Measurements from ENCODE around the gene MAP3K7CL.

The MAP3K7CL gene

DNA sequence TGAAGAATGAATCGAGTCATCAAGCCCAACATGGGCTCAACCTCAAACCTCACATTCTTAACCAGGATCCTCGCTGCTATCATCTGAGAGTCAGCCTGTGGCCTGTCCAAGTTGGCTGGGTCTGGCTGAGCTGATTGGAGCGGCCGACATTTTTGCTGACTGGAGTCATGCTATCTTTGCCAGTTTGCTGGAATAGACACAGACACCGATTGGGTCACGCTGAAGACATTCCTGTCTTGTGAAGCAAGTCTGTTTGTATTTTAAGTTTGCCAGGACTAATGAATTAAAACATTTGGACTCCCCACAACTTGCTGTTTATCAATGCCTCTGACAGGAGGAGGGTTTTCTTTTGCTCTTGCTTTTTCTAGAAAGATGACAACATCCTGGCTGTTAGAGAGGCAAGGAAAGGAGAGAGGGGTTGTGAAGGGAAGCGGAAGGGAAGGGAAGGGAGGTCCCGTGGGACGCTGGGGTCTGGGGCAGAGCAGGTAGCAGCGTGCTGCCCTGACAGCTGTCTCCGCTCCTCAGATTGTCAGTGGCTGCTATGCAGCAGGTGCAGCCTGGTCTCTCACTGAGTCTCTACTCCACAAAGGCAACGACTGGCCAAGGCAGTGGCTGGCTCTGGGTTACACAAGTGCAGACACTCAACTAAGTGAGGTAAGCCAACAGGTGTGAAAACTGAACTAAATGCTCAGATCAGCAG is at the start of gene MAP3K7CL:
Gene MAP3K7CL (plus strand): TSS at position 375 of the 700 bp plus-strand sequence. CDS start 2,701 bp downstream, outside the sequence.
- no peak for DNase-seq

GRCh38 chr21:29082046-29082815 is 48.2 kb upstream of the MAP3K7CL start:
- DNase-seq, result no peak

DNA sequence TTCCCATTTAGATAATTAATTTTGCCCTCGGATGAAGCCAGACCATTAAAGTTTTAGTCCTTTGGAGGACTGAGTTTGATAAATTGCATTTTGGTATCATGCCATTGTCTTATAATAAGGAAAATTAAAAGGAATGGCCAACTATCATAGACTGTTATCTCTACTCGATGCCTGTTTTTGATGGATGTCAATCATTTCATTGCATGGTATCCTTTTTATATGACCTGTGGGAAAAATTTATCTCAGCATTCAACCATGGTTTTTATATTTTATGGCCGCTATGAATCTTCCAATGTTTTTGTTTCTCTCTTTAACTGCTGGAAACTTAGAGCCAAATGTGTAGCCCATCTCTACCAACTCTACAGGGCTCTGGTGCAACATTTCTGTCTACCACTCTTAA is 47.1 kb upstream of the MAP3K7CL start:
- no peak for DNase-seq

DNA sequence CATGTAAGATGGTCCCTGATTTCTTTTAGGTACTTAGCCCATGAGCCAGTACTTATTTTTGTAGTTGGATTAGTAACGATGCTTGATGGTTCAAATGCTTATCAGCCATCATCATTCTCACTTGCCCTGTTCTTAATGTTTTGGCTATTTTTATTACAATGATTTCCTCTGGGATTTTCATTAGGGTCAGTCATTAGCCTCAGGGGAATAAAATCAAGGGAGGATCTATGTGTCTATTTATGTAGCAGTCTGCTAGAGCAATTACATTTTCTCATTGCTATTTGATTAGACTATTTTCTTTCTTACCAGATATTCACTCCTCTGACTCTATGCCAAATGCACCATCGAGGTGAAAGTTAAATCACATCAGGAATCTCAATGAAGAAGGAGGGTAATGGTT is 46.1 kb upstream of the MAP3K7CL start:
- DNase-seq, result no peak

DNA sequence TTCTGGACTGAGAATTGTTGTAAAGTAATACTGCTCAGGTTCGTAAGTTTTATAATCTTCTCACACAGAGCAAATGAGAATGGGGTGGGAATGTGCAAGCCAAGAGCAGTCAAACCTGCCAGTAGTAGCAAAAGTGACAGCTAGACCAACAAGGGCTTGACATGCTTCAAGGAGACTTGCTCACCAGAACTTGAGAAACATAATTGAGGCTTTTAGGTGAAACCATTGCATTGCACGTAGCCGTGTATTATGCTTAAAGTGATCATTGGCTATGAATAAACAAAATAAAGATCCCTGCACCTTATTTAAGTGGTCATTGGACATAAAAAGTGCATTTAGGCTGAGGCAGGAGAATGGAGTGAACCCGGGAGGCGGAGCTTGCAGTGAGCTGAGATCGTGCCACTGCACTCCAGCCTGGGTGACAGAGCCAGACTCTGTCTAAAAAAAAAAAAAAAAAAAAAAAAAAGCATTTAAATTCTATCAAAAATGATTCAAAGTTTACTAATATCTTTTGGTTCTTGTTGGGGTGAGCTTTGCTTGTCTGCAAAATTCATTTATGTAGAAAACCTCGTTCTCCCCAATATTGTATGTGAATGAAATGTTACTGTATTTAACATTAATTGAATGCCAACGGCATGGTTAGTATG is 45.2 kb upstream of the MAP3K7CL start:
- no peak for DNase-seq

DNA sequence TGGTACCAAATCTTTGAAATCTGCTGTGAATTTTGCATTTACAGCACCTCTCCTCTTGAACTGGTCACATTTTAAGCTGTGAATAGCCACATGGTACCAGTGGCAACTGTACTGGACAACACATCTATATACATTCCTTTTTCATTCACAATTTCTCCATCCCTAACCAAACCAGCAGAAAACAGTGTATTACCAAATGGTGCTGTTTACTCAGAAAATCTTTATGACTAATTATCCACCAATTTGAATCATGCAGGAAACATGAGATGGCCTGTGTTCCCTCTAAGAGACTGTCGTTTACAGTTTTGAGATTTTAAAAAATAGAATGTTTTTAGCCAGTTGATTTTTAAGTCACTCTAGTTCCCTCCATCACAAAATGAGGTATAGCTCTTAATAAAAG is 39.4 kb upstream of the MAP3K7CL start:
- DNase-seq, result no peak

DNA sequence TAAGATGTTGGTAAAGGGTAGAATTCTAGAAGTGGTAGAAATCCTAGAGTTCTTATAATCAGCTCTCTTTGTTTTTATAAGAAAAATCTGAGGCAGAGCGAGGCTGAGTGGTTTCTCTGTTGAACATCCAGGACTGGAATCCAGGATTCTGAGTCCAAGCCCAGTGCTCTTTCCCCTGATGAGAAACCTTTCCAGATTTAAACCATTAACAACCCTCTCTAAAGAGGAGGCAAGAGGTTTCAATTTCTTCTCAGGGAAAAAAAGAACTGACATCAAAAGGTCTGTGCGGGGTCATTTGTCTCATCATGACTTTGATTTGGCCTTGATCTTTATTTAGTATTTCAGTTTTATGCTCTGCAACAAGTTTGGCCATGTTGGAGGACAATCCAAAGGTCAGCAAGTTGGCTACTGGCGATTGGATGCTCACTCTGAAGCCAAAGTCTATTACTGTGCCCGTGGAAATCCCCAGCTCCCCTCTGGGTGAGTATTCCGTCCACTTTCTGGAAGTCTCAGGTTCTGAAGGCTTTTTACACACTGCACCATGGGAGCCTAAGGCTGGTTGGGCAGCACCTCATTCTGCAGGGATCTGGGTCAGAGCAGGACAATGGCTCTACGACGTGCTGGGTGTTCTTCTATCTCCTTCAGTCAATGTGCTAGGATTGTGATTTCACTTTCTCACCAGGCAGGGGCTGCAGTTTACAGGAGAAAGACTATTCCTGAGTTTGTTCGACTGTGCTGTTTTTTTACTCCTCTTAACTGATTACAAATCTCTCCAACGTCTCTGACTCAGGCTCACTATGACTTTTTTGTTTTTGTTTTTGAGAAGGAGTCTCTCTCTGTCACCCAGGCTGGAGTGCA is 38.1 kb upstream of the MAP3K7CL start:
- no peak for DNase-seq

DNA sequence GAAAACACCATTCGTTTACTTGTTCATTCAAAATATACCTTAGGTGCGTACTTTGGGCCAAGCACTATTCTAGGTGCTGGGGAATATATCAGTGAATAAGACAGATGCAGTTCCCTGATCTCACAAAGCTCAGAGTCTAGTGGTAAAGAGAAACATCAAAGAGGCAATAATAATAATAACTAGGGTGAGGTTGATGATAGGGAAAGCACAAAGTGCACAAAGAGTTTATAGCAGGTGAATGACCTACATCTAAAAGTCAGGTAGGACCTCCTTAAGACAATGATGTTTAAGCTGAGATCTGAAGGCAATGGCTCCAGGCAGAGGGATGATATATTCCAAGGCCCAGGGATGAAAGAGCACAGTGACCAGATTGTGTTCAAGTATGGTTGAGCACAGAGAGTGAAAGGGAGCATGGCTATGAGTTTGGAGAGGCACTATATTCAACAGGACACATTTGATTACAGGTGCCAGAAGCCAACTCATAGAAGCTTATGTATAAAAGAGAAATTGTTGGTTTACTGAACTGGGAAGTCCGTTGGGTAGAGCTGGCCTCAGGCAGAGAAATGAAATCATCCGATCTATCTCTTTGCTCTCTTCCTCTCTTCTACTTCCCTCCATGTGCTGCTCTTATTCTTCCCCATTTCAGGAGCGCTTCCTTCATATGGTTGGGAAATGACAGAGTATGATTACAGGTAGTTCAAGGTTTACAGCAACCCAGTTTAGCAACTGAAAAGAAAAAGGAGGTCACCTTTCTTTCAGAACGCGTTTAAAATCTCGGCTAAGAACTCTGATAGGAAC is 34.0 kb upstream of the MAP3K7CL start:
- DNase-seq, result no peak

GRCh38 chr21:29098156-29098555 is 32.3 kb upstream of the MAP3K7CL start:
- no peak for DNase-seq

GRCh38 chr21:29102791-29103257 is 27.6 kb upstream of the MAP3K7CL start:
- no peak for DNase-seq

GRCh38 chr21:29104239-29104708 is 26.2 kb upstream of the MAP3K7CL start:
- no peak for DNase-seq

DNA sequence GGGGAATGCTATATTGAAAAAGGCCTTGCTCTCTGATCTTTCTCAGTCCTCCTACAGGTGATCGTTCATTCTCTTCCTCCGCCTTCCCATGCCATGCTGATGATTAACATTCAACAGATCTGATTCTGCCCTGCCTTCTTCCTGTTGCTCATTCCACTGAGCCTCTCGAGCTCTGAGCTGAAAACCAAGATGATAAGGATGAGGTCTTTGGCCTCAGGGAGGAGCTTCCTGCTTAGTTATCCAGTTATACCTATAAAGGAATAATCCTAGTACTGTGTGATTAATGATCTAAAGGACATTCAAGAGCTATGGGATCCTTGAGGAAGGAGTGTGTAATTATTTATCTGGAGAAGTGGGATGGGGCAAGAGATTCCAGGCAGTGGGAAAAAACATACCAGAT is 25.2 kb upstream of the MAP3K7CL start:
- no peak for DNase-seq

GRCh38 chr21:29114765-29115500 is 15.5 kb upstream of the MAP3K7CL start:
- DNase-seq, result no peak

DNA sequence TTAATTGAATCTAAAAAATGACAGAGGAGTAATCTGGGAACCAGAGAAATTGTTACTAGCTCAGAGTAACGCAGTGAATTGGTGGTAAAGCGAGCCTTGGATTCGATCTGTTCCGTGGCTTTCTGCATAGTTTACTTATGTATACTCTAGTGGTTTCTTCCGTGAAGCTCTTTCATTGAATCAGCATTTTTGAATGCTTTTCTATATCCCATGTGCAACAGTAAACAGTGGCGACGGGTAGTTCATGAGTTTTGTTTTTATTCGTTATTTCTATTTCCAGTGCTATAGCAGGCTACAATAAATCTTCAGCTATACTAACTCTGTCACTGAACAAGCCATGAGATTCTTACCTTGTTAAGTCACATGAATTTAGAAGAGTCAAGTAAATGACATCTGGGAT is 14.5 kb upstream of the MAP3K7CL start:
- DNase-seq, result no peak

- no peak for DNase-seq
Measured at GRCh38 chr21:29117372-29117955, 13.0 kb upstream of the MAP3K7CL start.

DNA sequence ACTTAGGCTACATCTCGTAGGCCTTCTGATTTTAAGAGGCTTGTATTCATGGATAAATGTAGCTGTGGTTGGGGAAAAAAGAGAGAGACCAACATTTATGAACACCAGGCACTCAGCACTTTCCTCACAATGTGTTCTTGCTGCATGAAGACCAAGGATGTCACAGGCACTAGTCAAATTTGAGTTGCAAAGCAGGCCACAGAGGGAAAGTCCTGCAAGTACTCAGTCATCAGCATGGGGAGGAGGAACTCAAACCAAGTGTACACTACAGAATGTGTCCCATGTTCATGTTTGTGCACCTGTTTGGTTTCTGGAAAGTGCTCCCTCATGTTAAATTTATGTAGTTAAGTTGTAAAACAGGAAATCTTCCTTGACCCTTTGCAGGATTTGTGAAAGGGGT is 8.7 kb upstream of the MAP3K7CL start:
- no peak for DNase-seq

GRCh38 chr21:29124645-29125044 is 5.8 kb upstream of the MAP3K7CL start:
- no peak for DNase-seq

GRCh38 chr21:29125191-29125590 is 5.3 kb upstream of the MAP3K7CL start:
- DNase-seq, result no peak

DNA sequence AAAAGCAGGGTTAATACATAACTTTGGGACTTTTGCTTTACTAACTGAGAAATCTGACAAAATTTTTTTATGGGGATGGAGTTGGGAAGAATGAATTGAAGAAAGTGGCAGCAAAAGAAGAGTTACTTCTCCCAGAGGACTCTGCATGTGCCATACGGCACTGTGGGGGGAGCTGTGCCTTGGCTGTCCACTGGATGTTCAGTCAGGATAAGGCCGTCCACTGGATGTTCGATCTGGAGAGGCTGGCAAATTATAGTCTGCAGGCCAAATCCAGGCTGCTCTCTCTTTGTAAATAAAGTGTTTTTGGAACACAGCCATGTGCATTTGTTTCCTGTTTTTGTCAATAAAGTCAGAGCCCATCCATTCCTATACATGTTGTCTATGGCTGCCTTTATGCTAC is 4.5 kb upstream of the MAP3K7CL start:
- no peak for DNase-seq

DNA sequence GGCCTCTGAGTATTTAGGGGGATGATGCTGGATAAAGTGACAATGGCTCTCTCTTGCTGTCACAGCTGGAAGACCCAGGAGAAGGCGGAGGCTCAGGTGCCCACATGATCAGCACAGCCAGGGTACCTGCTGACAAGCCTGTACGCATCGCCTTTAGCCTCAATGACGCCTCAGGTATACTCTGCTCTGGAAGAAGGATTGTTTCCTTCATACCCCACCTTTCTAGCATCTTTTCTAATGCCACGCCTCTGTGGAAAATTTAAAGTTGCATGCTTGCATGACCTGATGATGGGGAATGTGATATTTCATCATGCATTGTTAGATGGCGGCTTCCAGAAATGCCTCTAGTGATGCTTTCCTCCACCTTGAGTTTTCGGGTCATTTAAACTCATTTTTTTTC is 2.8 kb downstream of the MAP3K7CL start:
- no peak for DNase-seq

- no peak for DNase-seq
Measured at GRCh38 chr21:29133796-29134195, 3.4 kb downstream of the MAP3K7CL start.

Data from CD4-positive, alpha-beta T cell treated with Interleukin-4 for 4 hours (primary cell).